ENCODE results near the gene MYCT1.

MYCT1 gene

GRCh38 chr6:152769993-152770392 lies 72.3 kb downstream of the MYCT1 start:
- Mint-ChIP-seq H3K27me3 (ENCODE audit: low read depth) (no peaks in the 10 kb centered on the region), H3K27ac (no peak overlapping the region), H3K9me3 (no peaks in the 10 kb centered on the region), H3K4me1 (no peaks in the 10 kb centered on the region), H3K4me3 (no peak overlapping the region), H3K36me3 (ENCODE audit: low read depth) (no peaks in the 10 kb centered on the region)
- TF ChIP-seq, protein P1, sequence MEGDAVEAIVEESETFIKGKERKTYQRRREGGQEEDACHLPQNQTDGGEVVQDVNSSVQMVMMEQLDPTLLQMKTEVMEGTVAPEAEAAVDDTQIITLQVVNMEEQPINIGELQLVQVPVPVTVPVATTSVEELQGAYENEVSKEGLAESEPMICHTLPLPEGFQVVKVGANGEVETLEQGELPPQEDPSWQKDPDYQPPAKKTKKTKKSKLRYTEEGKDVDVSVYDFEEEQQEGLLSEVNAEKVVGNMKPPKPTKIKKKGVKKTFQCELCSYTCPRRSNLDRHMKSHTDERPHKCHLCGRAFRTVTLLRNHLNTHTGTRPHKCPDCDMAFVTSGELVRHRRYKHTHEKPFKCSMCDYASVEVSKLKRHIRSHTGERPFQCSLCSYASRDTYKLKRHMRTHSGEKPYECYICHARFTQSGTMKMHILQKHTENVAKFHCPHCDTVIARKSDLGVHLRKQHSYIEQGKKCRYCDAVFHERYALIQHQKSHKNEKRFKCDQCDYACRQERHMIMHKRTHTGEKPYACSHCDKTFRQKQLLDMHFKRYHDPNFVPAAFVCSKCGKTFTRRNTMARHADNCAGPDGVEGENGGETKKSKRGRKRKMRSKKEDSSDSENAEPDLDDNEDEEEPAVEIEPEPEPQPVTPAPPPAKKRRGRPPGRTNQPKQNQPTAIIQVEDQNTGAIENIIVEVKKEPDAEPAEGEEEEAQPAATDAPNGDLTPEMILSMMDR (IDR thresholded peaks at IDR 0.05; ENCODE audit: unreplicated experiment in 3 of 3): no peak

GRCh38 chr6:152771061-152771687 lies 73.5 kb downstream of the MYCT1 start:
- TF ChIP-seq, protein P1 (IDR thresholded peaks at IDR 0.05; ENCODE audit: unreplicated experiment in 3 of 3): no peak
- Mint-ChIP-seq H3K36me3 (ENCODE audit: low read depth) (no peaks in the 10 kb centered on the region), H3K4me1 (no peaks in the 10 kb centered on the region), H3K4me3 (no peak overlapping the region), H3K27ac (no peak overlapping the region), H3K9me3 (no peaks in the 10 kb centered on the region), H3K27me3 (ENCODE audit: low read depth) (no peaks in the 10 kb centered on the region)
